Panc1 (cell line): ENCODE results near the gene TMEM240.

Source experiments
- POLR2AphosphoS5 ChIP-seq: IDR thresholded peaks from 2 replicates; pipeline ENCODE4 v1.6.1; 2012; ENCODE audit warnings: mild to moderate bottlenecking, low read depth, low read length, moderate library complexity
- TF ChIP-seq, protein P1 (sequence below): fragments of 450-650 bp; IDR thresholded peaks from 2 replicates; pipeline ENCODE4 v1.5.1; 2017; ENCODE audit warnings: mild to moderate bottlenecking

- TF ChIP-seq, protein P1, sequence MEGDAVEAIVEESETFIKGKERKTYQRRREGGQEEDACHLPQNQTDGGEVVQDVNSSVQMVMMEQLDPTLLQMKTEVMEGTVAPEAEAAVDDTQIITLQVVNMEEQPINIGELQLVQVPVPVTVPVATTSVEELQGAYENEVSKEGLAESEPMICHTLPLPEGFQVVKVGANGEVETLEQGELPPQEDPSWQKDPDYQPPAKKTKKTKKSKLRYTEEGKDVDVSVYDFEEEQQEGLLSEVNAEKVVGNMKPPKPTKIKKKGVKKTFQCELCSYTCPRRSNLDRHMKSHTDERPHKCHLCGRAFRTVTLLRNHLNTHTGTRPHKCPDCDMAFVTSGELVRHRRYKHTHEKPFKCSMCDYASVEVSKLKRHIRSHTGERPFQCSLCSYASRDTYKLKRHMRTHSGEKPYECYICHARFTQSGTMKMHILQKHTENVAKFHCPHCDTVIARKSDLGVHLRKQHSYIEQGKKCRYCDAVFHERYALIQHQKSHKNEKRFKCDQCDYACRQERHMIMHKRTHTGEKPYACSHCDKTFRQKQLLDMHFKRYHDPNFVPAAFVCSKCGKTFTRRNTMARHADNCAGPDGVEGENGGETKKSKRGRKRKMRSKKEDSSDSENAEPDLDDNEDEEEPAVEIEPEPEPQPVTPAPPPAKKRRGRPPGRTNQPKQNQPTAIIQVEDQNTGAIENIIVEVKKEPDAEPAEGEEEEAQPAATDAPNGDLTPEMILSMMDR = no peak
- no peak for TF ChIP-seq POLR2AphosphoS5
These were observed 19.1 kb downstream of the TMEM240 start for GRCh38 chr1:1521331-1521730.
